ENCODE results near the gene ZNF329. TPM values are rescaled to one million over a fixed set of nuclear protein-coding genes. Genes with fewer than 3 reads are reported as not detected.
A peak's percentile ranks its signal among the peaks of the same experiment; 100 is the strongest.
"Not testable (repeated sequence)": the region's sequence is repeated elsewhere in the genome, so short reads cannot be mapped to it uniquely, and the experiment has no call there.

ZNF329 gene
- total and polyA plus RNA-seq, 5 experiments from 2014 or later, result 5.9 to 17.4 (median 11.9) TPM

DNA sequence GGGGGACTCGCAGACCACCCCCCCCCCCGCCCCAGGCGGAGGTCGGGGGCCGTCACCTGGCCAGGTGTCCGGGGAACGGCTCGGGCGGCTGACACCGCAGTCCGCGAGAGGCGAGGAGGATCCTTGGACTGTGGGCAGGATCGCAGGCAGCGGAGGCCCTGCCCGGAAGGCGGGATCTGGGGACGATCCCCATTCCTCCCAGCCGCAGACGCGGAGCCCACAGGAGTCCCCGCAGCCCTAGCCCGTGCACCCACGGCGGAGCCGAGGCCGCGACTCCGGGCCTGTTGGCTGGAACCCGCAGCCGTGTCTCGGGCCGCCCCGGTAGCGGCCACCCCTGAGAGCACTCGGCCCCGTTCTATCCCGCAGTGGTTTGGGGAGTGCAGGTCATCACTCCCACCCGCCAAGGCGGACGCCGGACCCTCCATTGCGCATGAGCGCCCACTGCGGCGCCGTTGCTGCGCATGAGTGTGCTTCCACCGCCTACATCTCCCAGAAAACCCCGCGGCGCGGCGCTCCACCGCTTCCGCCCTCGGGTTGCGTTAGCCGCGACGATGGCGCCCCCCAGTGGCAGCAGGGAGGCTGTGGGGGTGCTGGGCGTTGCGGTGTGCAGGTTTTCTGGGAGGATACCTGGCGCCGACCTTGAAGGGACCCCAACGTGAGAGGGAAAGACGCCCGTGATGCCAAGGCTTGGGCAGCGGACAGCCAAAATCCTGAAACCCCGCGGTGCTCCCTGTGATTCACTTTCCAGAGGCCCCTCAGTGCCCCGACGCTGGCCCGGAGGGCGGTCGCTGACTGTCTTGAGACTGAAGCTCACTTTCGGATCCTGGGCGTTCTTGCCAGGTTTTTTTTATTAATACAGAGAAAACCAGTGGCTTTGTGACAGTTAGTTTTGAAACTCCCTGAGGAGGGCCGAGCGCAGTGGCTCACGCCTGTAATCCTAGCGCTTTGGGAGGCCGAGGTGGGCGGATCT is 4.4 kb upstream of the ZNF329 start:
- DNase-seq (peak; percentile 93 to 100 (median 98)), ATAC-seq (peak; percentile 77 to 91)
- peaks cover 0 to 8% (median 0%) of the 10 kb centered on the region in 9 donors for H3K9me3 Mint-ChIP-seq
- peaks cover 6 to 31% (median 20%) of the 10 kb centered on the region in 4 donors for H3K4me1 Mint-ChIP-seq
- peak overlapping the region; percentile 57 to 92 (median 84) for H3K27ac Mint-ChIP-seq
- POLR2A ChIA-PET, result interaction anchor here (0.6 to 2.9 kb wide), 4 partner anchors 28 to 1015 kb away, joined by 3 to 17 read pairs (median 4); partner anchors contain the start of genes ZNF135 and ZNF274
- no peaks in the 10 kb centered on the region for H3K27me3 Mint-ChIP-seq
- peak overlapping the region; percentile 81 to 93 (median 82) for H3K4me3 Mint-ChIP-seq
- H3K36me3 Mint-ChIP-seq, result no peaks in the 10 kb centered on the region

GRCh38 chr19:58154287-58154678 is 3.7 kb upstream of the ZNF329 start:
- Mint-ChIP-seq H3K27me3 (no peaks in the 10 kb centered on the region), H3K4me1 (peaks cover 11 to 38% (median 27%) of the 10 kb centered on the region in 4 donors), H3K27ac (peak overlapping the region in 9 of 10 donors; percentile 75 to 92 (median 89)), H3K36me3 (peaks cover 0 to 5% (median 0%) of the 10 kb centered on the region in 3 donors), H3K9me3 (peaks cover 0 to 10% (median 2%) of the 10 kb centered on the region in 9 donors), H3K4me3 (peak overlapping the region; percentile 81 to 93 (median 82))
- DNase-seq (peak in 3 of 10 donors; percentile 4 to 15 (median 10)), ATAC-seq (no peak)
- POLR2A ChIA-PET, result interaction anchor here (0.6 to 2.9 kb wide), 4 partner anchors 29 to 1015 kb away, joined by 3 to 17 read pairs (median 5); partner anchors contain the start of genes ZNF135, ZNF274 and ZNF671

DNA sequence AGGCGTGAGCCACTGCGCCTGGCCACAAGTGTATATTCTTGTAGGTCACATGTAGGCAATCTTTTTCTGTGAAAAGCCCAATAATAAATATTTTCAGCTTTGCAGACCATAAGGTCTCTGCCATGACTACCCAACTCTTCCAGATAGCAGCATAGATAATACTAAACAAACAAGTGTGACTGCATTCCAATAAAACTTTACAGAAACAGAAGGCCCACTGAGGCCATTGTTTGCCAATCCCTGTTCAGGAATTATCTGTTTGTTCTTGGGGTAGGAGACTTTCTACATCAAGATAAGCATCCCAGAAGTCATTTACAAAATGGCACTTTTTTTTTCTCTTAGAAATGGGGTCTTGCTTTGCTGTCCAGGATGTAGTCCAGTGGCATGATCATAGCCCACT is 2.8 kb upstream of the ZNF329 start:
- no peak for ATAC-seq
- Mint-ChIP-seq H3K27ac (peak overlapping the region in 2 of 10 donors; percentile 90 to 92), H3K4me1 (peaks cover 12 to 39% (median 31%) of the 10 kb centered on the region in 4 donors), H3K4me3 (peak overlapping the region; percentile 28 to 93 (median 82)), H3K9me3 (peaks cover 0 to 19% (median 3%) of the 10 kb centered on the region in 9 donors), H3K27me3 (no peaks in the 10 kb centered on the region), H3K36me3 (peaks cover 0 to 11% (median 0%) of the 10 kb centered on the region in 3 donors)
- POLR2A ChIA-PET, result interaction anchor here (1.8 to 2.9 kb wide), 2 partner anchors 30 to 94 kb away, joined by 5 to 17 read pairs; partner anchors contain the start of genes ZNF135 and ZNF274
- DNase-seq, result no peak

DNA sequence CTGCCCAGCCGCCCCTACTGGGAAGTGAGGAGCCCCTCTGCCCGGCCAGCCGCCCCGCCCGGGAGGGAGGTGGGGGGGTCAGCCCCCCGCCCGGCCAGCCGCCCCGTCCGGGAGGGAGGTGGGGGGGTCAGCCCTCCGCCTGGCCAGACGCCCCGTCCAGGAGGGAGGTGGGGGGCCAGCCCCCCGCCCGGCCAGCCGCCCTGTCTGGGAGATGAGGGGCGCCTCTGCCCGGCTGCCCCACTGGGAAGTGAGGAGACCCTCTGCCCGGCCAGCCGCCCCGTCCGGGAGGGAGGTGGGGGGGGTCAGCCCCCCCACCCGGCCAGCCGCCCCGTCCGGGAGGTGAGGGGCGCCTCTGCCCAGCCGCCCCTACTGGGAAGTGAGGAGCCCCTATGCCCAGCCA is 3.1 kb downstream of the ZNF329 start:
- H3K27me3 Mint-ChIP-seq, POLR2A ChIA-PET, H3K27ac Mint-ChIP-seq, ATAC-seq, H3K4me3 Mint-ChIP-seq, DNase-seq: not testable (repeated sequence)
- peaks cover 10 to 25% (median 15%) of the 10 kb centered on the region in 4 donors for H3K4me1 Mint-ChIP-seq
- H3K36me3 Mint-ChIP-seq, result peaks cover 15 to 36% (median 17%) of the 10 kb centered on the region in 3 donors
- peaks cover 0 to 54% (median 11%) of the 10 kb centered on the region in 9 donors for H3K9me3 Mint-ChIP-seq

DNA sequence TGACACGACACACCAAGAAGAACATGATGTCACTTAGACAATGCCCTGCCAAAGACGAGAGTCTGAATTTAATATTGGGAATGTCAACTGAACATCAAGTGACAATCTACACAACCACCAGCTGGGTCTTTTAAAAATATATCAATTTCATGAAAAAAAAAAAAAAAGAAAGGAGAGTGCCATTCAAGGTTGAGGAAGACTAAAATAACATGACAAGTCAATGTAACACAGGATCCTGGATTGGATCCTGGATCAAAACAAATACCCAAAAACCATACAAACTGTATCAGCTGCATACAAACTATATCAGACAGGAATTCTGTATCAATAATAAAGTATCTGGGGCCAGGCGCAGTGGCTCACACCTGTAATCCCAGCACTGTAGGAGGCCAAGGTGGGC is 4.7 kb downstream of the ZNF329 start:
- H3K4me3 Mint-ChIP-seq, result peak overlapping the region in 1 of 10 donors; percentile 32
- H3K4me1 Mint-ChIP-seq, result peaks cover 8 to 18% (median 12%) of the 10 kb centered on the region in 4 donors
- H3K27ac Mint-ChIP-seq, result no peak overlapping the region
- no peaks in the 10 kb centered on the region for H3K27me3 Mint-ChIP-seq
- POLR2A ChIA-PET, result no interaction called here
- H3K36me3 Mint-ChIP-seq, result peaks cover 21 to 52% (median 33%) of the 10 kb centered on the region in 3 donors
- DNase-seq (no peak), ATAC-seq (no peak)
- peaks cover 0 to 70% (median 18%) of the 10 kb centered on the region in 9 donors for H3K9me3 Mint-ChIP-seq

- Mint-ChIP-seq H3K4me1 (peaks cover 0 to 2% (median 0%) of the 10 kb centered on the region in 4 donors), H3K36me3 (peaks cover 56 to 97% (median 93%) of the 10 kb centered on the region in 3 donors), H3K27me3 (no peaks in the 10 kb centered on the region), H3K9me3 (peaks cover 10 to 98% (median 41%) of the 10 kb centered on the region in 9 donors), H3K4me3 (peak overlapping the region in 1 of 10 donors; percentile 58), H3K27ac (no peak overlapping the region)
- DNase-seq (no peak), ATAC-seq (no peak)
- POLR2A ChIA-PET, result no interaction called here
Measured at GRCh38 chr19:58134244-58134643, 16.3 kb downstream of the ZNF329 start.

DNA sequence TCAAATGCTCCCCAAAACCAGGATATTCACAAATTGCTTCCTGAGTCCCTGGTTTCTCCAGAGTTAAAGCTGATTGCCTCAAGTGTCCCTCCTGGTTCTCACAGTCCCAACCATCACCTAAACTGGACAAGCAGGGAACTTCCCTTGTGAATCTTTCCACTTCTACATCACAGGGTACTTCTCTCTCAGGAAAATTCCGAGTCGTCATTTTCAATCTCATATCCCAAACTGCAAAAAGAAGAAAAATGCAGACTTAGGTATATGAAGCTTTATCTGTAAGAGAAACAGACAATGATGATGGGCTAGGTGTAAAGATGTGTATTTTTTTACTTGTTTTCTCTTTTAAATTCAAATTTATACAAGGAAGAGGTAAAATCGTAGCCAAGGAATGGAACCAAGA is 21.3 kb downstream of the ZNF329 start:
- POLR2A ChIA-PET, result no interaction called here
- no peak overlapping the region for H3K27ac Mint-ChIP-seq
- peaks cover 57 to 94% (median 69%) of the 10 kb centered on the region in 3 donors for H3K36me3 Mint-ChIP-seq
- no peaks in the 10 kb centered on the region for H3K4me1 Mint-ChIP-seq
- H3K4me3 Mint-ChIP-seq, result peak overlapping the region in 1 of 10 donors; percentile 7
- ATAC-seq (no peak), DNase-seq (no peak)
- H3K27me3 Mint-ChIP-seq, result no peaks in the 10 kb centered on the region
- H3K9me3 Mint-ChIP-seq, result peaks cover 0 to 100% (median 44%) of the 10 kb centered on the region in 9 donors

DNA sequence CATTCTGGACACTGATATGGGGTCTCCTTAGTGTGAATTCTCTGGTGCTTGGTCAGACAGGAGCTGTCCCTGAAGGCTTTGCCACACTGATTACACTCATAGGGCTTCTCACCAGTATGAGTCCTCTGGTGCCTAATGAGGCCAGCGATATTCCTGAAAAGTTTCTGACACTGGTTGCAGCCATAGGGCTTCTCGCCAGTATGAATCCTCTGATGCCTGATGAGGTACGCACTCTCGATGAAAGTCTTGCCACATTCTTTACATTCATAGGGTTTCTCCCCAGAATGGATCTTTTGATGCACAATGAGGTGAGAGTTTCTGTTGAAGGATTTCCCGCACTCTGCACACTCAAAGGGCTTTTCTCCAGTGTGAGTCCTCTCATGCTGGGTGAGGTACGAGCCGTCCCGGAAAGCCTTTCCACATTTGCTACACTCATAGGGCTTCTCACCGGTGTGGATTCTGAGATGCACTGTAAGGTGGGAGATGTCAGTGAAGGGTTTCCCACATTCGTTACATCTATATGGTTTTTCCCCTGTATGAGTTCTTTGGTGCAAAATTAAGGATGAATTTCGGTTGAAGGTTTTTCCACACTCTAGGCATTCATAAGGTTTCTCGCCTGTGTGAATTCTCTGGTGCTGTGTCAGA is 22.4 kb downstream of the ZNF329 start:
- peaks cover 0 to 99% (median 38%) of the 10 kb centered on the region in 9 donors for H3K9me3 Mint-ChIP-seq
- H3K4me1 Mint-ChIP-seq, result no peaks in the 10 kb centered on the region
- peak overlapping the region in 1 of 10 donors; percentile 24 for H3K27ac Mint-ChIP-seq
- no peak for ATAC-seq
- no peaks in the 10 kb centered on the region for H3K27me3 Mint-ChIP-seq
- no peak for DNase-seq
- no peak overlapping the region for H3K4me3 Mint-ChIP-seq
- peaks cover 52 to 87% (median 57%) of the 10 kb centered on the region in 3 donors for H3K36me3 Mint-ChIP-seq
- POLR2A ChIA-PET, result no interaction called here

GRCh38 chr19:58123354-58123753 is 27.2 kb downstream of the ZNF329 start:
- POLR2A ChIA-PET, result no interaction called here
- Mint-ChIP-seq H3K4me3 (no peak overlapping the region), H3K36me3 (peaks cover 14 to 65% (median 57%) of the 10 kb centered on the region in 3 donors), H3K9me3 (peaks cover 0 to 99% (median 47%) of the 10 kb centered on the region in 9 donors), H3K27me3 (peaks cover 0 to 5% (median 0%) of the 10 kb centered on the region in 5 donors), H3K27ac (no peak overlapping the region), H3K4me1 (no peaks in the 10 kb centered on the region)
- DNase-seq, result no peak
- ATAC-seq, result no peak

DNA sequence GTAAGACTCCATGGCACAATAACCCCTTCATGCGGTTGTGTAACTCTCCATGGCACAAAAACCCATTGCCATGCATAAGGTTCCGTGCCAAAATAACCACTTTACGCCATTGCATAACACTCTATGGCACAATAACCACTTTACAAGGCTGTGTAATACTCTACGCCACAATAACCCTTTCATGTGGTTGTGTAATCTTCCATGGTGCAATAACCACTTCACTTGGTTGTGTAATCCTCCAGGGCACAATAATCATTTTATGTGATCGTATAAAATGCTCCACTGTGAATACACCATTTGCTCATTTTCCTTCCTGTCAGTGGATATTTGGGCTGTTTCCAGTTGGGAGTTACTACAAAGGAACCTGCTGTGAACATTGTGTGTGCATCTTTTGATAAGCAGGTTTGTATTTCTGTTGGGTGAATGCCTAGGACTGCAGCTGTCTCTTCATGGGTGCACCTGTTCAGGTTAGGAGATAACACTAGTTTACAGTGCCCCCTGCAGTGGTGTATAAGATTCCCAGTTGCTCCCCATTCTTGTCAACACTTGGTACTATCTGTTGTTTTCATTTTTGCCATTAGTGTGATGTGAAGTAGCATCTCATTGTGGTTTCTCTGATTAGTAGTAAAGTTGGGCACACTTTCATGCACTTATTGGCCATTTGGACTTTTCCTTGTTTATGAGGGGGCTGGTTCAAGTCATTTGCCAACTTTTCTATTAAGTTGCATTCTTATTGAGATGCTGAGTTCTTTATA is 31.4 kb downstream of the ZNF329 start:
- H3K27ac Mint-ChIP-seq, result no peak overlapping the region
- H3K27me3 Mint-ChIP-seq, result peaks cover 3 to 21% (median 16%) of the 10 kb centered on the region in 5 donors
- H3K4me1 Mint-ChIP-seq, result peaks cover 0 to 8% (median 2%) of the 10 kb centered on the region in 4 donors
- DNase-seq, result no peak
- peaks cover 22 to 65% (median 58%) of the 10 kb centered on the region in 3 donors for H3K36me3 Mint-ChIP-seq
- no peak for ATAC-seq
- H3K9me3 Mint-ChIP-seq, result peaks cover 12 to 95% (median 53%) of the 10 kb centered on the region in 9 donors
- POLR2A ChIA-PET, result no interaction called here
- H3K4me3 Mint-ChIP-seq, result no peak overlapping the region

DNA sequence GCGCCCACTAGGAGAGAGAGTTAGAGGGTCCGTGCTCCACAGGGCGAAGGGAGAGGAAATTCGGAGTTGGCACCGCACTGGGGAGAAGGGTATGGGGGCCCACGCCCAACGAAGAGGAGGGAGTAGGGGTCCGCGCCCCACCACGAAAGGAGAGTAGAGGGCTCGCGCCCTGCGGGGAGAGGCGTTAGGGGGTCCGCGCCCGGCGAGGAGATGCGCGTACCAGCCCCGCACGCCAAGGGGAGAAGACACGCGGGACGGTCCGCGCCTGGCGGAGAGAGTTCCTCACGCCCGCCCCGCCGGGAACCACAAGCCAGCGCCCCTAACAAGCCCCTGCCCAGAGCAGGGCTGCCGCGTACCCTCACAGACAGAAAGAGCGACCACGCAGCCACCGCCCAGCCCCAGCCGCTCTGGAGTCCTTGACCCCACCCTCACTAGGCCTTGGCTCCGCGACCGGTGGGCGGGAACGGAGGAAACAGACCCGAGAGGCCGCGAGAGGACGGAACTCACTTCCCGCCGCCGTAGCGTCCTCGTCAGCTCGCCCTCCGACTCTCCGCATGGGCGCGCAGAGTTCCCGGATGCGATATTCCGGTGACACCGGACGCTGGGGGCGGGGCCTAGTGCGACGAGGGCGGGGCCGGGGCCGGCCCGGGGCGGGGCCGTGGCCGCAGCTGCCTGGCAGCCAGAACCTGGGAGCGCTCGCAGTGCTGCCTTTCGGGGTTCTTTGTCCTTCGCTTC is 32.6 kb downstream of the ZNF329 start:
- H3K9me3 Mint-ChIP-seq, result peaks cover 12 to 94% (median 54%) of the 10 kb centered on the region in 9 donors
- peak overlapping the region in 1 of 10 donors; percentile 49 for H3K4me3 Mint-ChIP-seq
- ATAC-seq (no peak), DNase-seq (no peak)
- peaks cover 3 to 21% (median 16%) of the 10 kb centered on the region in 5 donors for H3K27me3 Mint-ChIP-seq
- peaks cover 26 to 65% (median 61%) of the 10 kb centered on the region in 3 donors for H3K36me3 Mint-ChIP-seq
- peaks cover 0 to 8% (median 2%) of the 10 kb centered on the region in 4 donors for H3K4me1 Mint-ChIP-seq
- H3K27ac Mint-ChIP-seq, result peak overlapping the region in 1 of 10 donors; percentile 9
- POLR2A ChIA-PET, result no interaction called here
